Gastrocnemius medialis (tissue), 4 donors: ENCODE results near the gene SRPK3. TPM values are rescaled to one million over a fixed set of nuclear protein-coding genes. Genes with fewer than 3 reads are reported as not detected.

ENCODE experiments used
- ATAC-seq, 2 donors: fragments of 150-250 bp; one replicate each; pipeline ENCODE4 v1.9.1; 2016
- DNase-seq, 2 donors: peaks; one replicate each; pipeline ENCODE4 v3.0.0-alpha.2; 2019
- H3K27ac ChIP-seq, 4 donors: fragments of 200-600 bp; sonication (generic); 1 replicate in 1 of 4; 2 replicates in 3 of 4; pipeline ENCODE4 v1.5.1; 2016 to 2018; ENCODE audit warnings: mild to moderate bottlenecking in 2 of 4, moderate library complexity in 1 of 4
- H3K27me3 ChIP-seq, 3 donors: fragments of 200-600 bp; sonication (generic) in 2 of 3; 1 replicate in 1 of 3; 2 replicates in 2 of 3; pipeline versions ENCODE4 v1.5.1 to v1.6.0; 2016 to 2019; ENCODE audit warnings: mild to moderate bottlenecking in 1 of 3, moderate library complexity in 1 of 3
- H3K36me3 ChIP-seq, 2 donors: fragments of 200-600 bp; sonication (generic) in 1 of 2; one replicate each; pipeline ENCODE4 v1.5.1; 2017 to 2018
- H3K4me1 ChIP-seq, 2 donors: fragments of 200-600 bp; sonication (generic) in 1 of 2; one replicate each; pipeline ENCODE4 v1.5.1; 2016 to 2017; ENCODE audit warnings: mild to moderate bottlenecking in 2 of 2
- H3K4me3 ChIP-seq, 4 donors: fragments of 200-600 bp; sonication (generic) in 3 of 4; 1 replicate in 1 of 4; 2 replicates in 3 of 4; pipeline ENCODE4 v1.5.1; 2016 to 2019; ENCODE audit warnings: mild to moderate bottlenecking in 2 of 4
- H3K9me3 ChIP-seq, 3 donors: fragments of 200-600 bp; sonication (generic) in 2 of 3; 1 replicate in 1 of 3; 2 replicates in 2 of 3; pipeline ENCODE4 v1.5.1; 2016 to 2019
- POLR2A ChIP-seq, 2 donors: fragments of 450-650 bp; IDR thresholded peaks; one replicate each; pipeline ENCODE4 v1.6.1; 2017; ENCODE audit warnings: antibody characterized with exemption in 2 of 2, mild to moderate bottlenecking in 2 of 2, moderate library complexity in 2 of 2
- in situ Hi-C, 4 donors: fragments of 200-750 bp; cut with MboI; loops; one replicate each; pipeline versions ENCODE4 v1.15.0 to v1.8.0; 2017; ENCODE audit warnings: low sequenced_read_pairs in 4 of 4
- intact Hi-C: fragments of 100-400 bp; cut with DNase I; formaldehyde crosslinking; loops from one replicate; pipeline ENCODE4 v1.15.1; 2023; ENCODE audit warnings: low total_unique reads
- total RNA-seq, 4 donors: library from RNA; depleted of rRNA; stranded (reverse); fragments of >200 nt; gene quantifications; one replicate each; pipeline versions ENCODE4 v1.1.0 to v1.2.3, GENCODE V29; 2016
- TF ChIP-seq, protein P1 (sequence below), 5 experiments: fragments of 450-650 bp in 3 of 5; fragments of 200-600 bp in 2 of 5; sonication (generic) in 2 of 5; IDR thresholded peaks in 4 of 5; conservative IDR thresholded peaks in 1 of 5; 1 replicate in 4 of 5; 2 replicates in 1 of 5; pipeline ENCODE4 v1.5.1; 2016 to 2019; ENCODE audit warnings: antibody characterized with exemption in 5 of 5, mild to moderate bottlenecking in 3 of 5, moderate library complexity in 3 of 5

The SRPK3 gene
- total RNA-seq, 4 donors from 2014 or later: 30.3 to 39.9 (median 33.8) TPM

DNA sequence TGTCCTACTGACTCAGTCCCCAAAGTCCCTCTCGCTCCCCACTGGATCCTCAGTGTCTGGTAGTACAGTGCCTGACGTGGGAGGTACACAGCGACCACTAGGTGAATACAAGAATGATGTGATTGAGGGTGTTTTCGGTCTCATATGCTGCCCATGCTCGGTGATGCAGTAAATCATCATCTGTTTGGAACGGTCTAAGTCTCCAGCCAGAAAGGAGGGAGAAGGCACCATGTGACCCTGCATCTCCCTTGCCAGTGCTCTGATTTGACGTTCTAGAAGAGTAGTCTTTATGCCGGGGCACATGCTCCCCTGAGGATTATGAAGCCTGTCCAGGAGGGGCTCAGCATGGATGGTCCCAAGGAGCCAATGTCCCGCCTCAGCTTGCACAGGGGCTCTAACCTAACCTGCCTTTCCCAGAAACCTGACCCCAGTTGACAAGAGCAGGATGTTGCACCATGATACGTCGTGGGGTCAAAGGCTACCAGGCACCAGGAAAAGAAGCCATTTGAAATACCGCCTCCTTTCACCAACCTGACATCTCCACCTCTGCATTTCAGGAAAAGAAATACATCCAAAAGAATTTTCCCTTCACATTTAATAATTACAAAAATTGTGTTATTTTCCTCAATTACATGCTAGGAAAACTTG, 30.6 kb upstream of the SRPK3 start:
- ATAC-seq: no peak
- TF ChIP-seq, protein P1, sequence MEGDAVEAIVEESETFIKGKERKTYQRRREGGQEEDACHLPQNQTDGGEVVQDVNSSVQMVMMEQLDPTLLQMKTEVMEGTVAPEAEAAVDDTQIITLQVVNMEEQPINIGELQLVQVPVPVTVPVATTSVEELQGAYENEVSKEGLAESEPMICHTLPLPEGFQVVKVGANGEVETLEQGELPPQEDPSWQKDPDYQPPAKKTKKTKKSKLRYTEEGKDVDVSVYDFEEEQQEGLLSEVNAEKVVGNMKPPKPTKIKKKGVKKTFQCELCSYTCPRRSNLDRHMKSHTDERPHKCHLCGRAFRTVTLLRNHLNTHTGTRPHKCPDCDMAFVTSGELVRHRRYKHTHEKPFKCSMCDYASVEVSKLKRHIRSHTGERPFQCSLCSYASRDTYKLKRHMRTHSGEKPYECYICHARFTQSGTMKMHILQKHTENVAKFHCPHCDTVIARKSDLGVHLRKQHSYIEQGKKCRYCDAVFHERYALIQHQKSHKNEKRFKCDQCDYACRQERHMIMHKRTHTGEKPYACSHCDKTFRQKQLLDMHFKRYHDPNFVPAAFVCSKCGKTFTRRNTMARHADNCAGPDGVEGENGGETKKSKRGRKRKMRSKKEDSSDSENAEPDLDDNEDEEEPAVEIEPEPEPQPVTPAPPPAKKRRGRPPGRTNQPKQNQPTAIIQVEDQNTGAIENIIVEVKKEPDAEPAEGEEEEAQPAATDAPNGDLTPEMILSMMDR (IDR thresholded peaks at IDR 0.05 in 4 of 5, conservative IDR thresholded peaks at IDR 0.05 in 1 of 5): no peak
- no peak for TF ChIP-seq POLR2A (IDR thresholded peaks at IDR 0.05)
- DNase-seq: no peak
- no peak overlapping the region for H3K4me3 ChIP-seq
- no peaks in the 10 kb centered on the region for H3K36me3 ChIP-seq
- H3K9me3 ChIP-seq: no peaks in the 10 kb centered on the region
- H3K4me1 ChIP-seq: no peaks in the 10 kb centered on the region
- no peak overlapping the region for H3K27ac ChIP-seq
- intact Hi-C loops (no loop called here), in situ Hi-C loops (no loop called here)
- H3K27me3 ChIP-seq: no peaks in the 10 kb centered on the region

DNA sequence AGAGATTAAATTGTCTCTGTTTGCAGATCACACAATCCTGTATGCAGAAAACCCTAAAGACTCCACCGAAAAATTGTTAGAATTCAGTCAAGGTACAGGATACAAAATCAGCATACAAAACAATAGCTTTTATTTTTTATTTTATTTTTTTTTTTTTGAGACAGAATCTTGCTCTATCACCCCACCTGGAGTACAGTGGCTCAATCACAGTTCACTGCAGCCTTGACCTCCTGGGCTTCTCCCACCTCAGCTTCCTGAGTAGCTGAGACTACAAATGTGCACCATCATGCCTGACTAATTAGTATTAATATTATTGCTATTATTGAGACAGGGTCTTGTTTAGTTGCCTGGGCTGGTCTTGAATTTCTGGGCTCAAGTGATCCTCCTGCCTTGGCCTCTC, 25.7 kb upstream of the SRPK3 start:
- Histone ChIP-seq H3K27me3 (no peaks in the 10 kb centered on the region), H3K4me3 (no peak overlapping the region), H3K36me3 (no peaks in the 10 kb centered on the region), H3K27ac (no peak overlapping the region), H3K9me3 (peaks cover 0 to 6% (median 0%) of the 10 kb centered on the region in 3 donors), H3K4me1 (no peaks in the 10 kb centered on the region)
- ATAC-seq (no peak), DNase-seq (no peak)
- in situ Hi-C loops (no loop called here), intact Hi-C loops (no loop called here)
- TF ChIP-seq, protein P1 (IDR thresholded peaks at IDR 0.05 in 4 of 5, conservative IDR thresholded peaks at IDR 0.05 in 1 of 5): no peak
- TF ChIP-seq POLR2A (IDR thresholded peaks at IDR 0.05): no peak

DNA sequence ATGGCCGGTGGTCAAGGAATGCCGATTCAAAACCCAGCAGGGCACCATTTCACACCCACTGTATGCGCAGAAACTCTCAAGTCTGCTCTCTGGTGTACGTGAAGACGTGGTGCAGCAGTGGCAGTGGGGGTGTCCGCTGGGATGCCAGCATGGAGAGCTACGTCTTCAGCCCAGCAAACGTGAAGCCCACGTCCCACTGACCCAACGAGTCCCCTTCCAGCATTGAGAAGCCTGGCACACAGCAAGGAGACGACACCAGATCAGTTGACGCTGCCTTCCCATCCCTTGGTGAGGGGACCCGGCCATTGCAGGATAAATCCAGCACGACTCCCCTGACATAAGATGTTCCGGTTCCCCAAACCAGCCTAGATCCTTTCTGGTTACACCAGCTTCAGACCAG, 19.0 kb upstream of the SRPK3 start:
- intact Hi-C loops (no loop called here), in situ Hi-C loops (no loop called here)
- ATAC-seq (no peak), DNase-seq (no peak)
- TF ChIP-seq POLR2A (IDR thresholded peaks at IDR 0.05): no peak
- TF ChIP-seq, protein P1 (IDR thresholded peaks at IDR 0.05 in 4 of 5, conservative IDR thresholded peaks at IDR 0.05 in 1 of 5): no peak
- Histone ChIP-seq H3K27ac (no peak overlapping the region), H3K9me3 (no peaks in the 10 kb centered on the region), H3K36me3 (no peaks in the 10 kb centered on the region), H3K27me3 (no peaks in the 10 kb centered on the region), H3K4me1 (no peaks in the 10 kb centered on the region), H3K4me3 (no peak overlapping the region)

DNA sequence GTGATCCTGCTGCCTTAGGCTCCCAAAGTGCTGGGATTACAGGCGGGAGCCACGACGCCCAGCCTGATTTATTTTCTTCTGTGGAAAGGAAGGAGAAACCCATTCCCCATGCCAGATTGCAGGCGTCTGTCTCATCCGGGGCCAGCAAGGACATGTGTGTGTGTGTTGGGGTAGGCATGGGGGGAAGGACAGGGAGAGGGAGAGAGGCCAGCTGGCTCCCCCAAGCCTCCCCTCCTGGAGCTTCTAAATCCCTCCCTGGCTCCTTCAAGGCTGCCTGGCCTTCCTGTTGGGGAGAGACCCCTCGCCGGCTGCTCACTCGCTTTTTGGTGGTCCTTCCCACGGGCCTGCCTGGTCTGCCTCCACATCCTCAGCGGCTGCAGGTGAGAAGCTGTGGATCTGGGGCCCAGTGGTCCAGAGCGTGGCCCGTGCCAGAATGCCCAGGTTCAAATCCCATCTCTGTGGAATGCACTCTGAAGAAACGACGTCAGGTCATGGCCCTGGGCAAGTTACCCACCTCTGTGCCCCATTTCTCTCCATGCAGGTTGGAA, 18.1 kb upstream of the SRPK3 start:
- no peak for ATAC-seq
- in situ Hi-C loops (no loop called here), intact Hi-C loops (no loop called here)

More for the DNA sequence above, 18.1 kb upstream of the SRPK3 start:
- DNase-seq: peak in 1 of 2 donors; percentile 6
- Histone ChIP-seq H3K4me1 (no peaks in the 10 kb centered on the region), H3K27me3 (no peaks in the 10 kb centered on the region), H3K9me3 (no peaks in the 10 kb centered on the region), H3K4me3 (no peak overlapping the region), H3K27ac (no peak overlapping the region), H3K36me3 (no peaks in the 10 kb centered on the region)
- no peak for TF ChIP-seq POLR2A (IDR thresholded peaks at IDR 0.05)
- TF ChIP-seq, protein P1 (IDR thresholded peaks at IDR 0.05 in 4 of 5, conservative IDR thresholded peaks at IDR 0.05 in 1 of 5): no peak
